SK-N-SH (cell line): ENCODE measurements around the gene CCNF. TPM values are rescaled to one million over a fixed set of nuclear protein-coding genes. Genes with fewer than 3 reads are reported as not detected.

Source experiments
- CTCF ChIA-PET: fragments of 300-600, 350-600 bp; formaldehyde crosslinking; extraction: SDS; loops from one replicate; lab custom pipeline; 2021; lab: Yijun Ruan, JAX
- POLR2A ChIA-PET: fragments of 350-600 bp; sonication (Branson Sonifier 250); formaldehyde crosslinking; extraction: SDS; loops from one replicate; lab custom pipeline; 2020; ENCODE audit warnings: antibody characterized with exemption, inconsistent platforms; lab: Yijun Ruan, JAX
- DNase-seq: peaks from one replicate; pipeline ENCODE4 v3.0.0; 2012
- H2AFZ ChIP-seq: fragments of 200-600 bp; sonication (generic); 2 replicates; pipeline ENCODE4 v1.8.1; 2016; ENCODE audit warnings: antibody characterized with exemption, mild to moderate bottlenecking, low read depth
- H3F3A ChIP-seq: fragments of 200-600 bp; sonication (generic); replicated peaks from 2 replicates; pipeline ENCODE3; 2016; ENCODE audit warnings: antibody characterized with exemption, mild to moderate bottlenecking; ENCODE audit not compliant: insufficient read depth
- H3K27ac ChIP-seq, 2 experiments: fragments of 200-500 bp in 1 of 2; fragments of 200-600 bp in 1 of 2; sonication (Bioruptor generic) in 1 of 2; sonication (generic), shearing (Covaris generic) in 1 of 2; 2 replicates each; pipeline versions ENCODE4 v1.5.1 to v1.6.1; 2014 to 2016; ENCODE audit warnings: low read depth in 2 of 2, inconsistent platforms in 1 of 2, low read length in 1 of 2, mild to moderate bottlenecking in 1 of 2, mixed read lengths in 1 of 2
- H3K27me3 ChIP-seq: fragments of 200-600 bp; sonication (generic), shearing (Covaris generic); 2 replicates; pipeline ENCODE4 v1.6.1; 2016; ENCODE audit warnings: mixed run types; ENCODE audit not compliant: insufficient read depth
- H3K36me3 ChIP-seq, 2 experiments: fragments of 200-500 bp in 1 of 2; fragments of 200-600 bp in 1 of 2; sonication (Bioruptor generic) in 1 of 2; sonication (generic) in 1 of 2; replicated peaks in 1 of 2; 2 replicates each; pipeline versions ENCODE3 to v1.5.1; 2014 to 2016; ENCODE audit warnings: low read length in 1 of 2, mild to moderate bottlenecking in 1 of 2; ENCODE audit not compliant: insufficient read depth in 2 of 2, control insufficient read depth in 1 of 2
- H3K4me1 ChIP-seq, 2 experiments: fragments of 200-500 bp in 1 of 2; fragments of 200-600 bp in 1 of 2; sonication (Bioruptor generic) in 1 of 2; sonication (generic), shearing (Covaris generic) in 1 of 2; 2 replicates each; pipeline versions ENCODE4 v1.5.1 to v1.6.1; 2014 to 2016; ENCODE audit warnings: low read depth in 1 of 2, low read length in 1 of 2, mixed run types in 1 of 2; ENCODE audit not compliant: insufficient read depth in 2 of 2, control insufficient read depth in 1 of 2
- H3K4me2 ChIP-seq: fragments of 200-600 bp; sonication (generic), shearing (Covaris generic); 2 replicates; pipeline ENCODE4 v1.6.1; 2017; ENCODE audit warnings: mixed run types
- H3K4me3 ChIP-seq, 2 experiments: fragments of 200-500 bp in 1 of 2; fragments of 200-600 bp in 1 of 2; sonication (Bioruptor generic) in 1 of 2; sonication (generic), shearing (Covaris generic) in 1 of 2; 2 replicates each; pipeline versions ENCODE4 v1.5.1 to v1.8.1; 2014 to 2016; ENCODE audit warnings: low read depth in 2 of 2, inconsistent platforms in 1 of 2, low read length in 1 of 2, mild to moderate bottlenecking in 1 of 2, mixed read lengths in 1 of 2, moderate library complexity in 1 of 2
- H3K79me2 ChIP-seq: fragments of 200-600 bp; sonication (generic); 2 replicates; pipeline ENCODE4 v1.8.1; 2017; ENCODE audit warnings: mild to moderate bottlenecking; ENCODE audit not compliant: insufficient read depth
- H3K9ac ChIP-seq: fragments of 200-600 bp; sonication (generic); 2 replicates; pipeline ENCODE4 v1.6.1; 2017; ENCODE audit warnings: mixed run types
- H3K9me2 ChIP-seq: fragments of 200-600 bp; sonication (generic); 2 replicates; pipeline ENCODE4 v1.6.1; 2017; ENCODE audit warnings: mixed run types
- H3K9me3 ChIP-seq: fragments of 200-600 bp; sonication (generic); 2 replicates; pipeline ENCODE4 v1.6.1; 2017; ENCODE audit warnings: mixed run types, mild to moderate bottlenecking, moderate library complexity
- H4K20me1 ChIP-seq: fragments of 200-600 bp; sonication (generic); 2 replicates; pipeline ENCODE4 v1.6.1; 2017; ENCODE audit warnings: mild to moderate bottlenecking, mixed run types; ENCODE audit not compliant: insufficient read depth
- ELF1 ChIP-seq: IDR thresholded peaks from 2 replicates; pipeline ENCODE4 v1.4.0; 2012
- FOXM1 ChIP-seq: IDR thresholded peaks from 2 replicates; pipeline ENCODE4 v1.4.0; 2012; ENCODE audit warnings: low read depth, mild to moderate bottlenecking
- GATA2 ChIP-seq: sonication (generic); formaldehyde crosslinking; IDR thresholded peaks from 2 replicates; pipeline ENCODE4 v1.5.0; 2020; ENCODE audit warnings: mild to moderate bottlenecking, missing genetic modification reagents
- MXI1 ChIP-seq: IDR thresholded peaks from 2 replicates; pipeline ENCODE4 v1.6.1; 2012; ENCODE audit warnings: mild to moderate bottlenecking, low read depth, low read length, improper control_type of control experiment
- PBX3 ChIP-seq: IDR thresholded peaks from 2 replicates; pipeline ENCODE4; 2012
- RAD21 ChIP-seq: IDR thresholded peaks from 2 replicates; pipeline ENCODE4 v1.6.1; 2012; ENCODE audit warnings: mild to moderate bottlenecking, low read length
- TEAD4 ChIP-seq: IDR thresholded peaks from 2 replicates; pipeline ENCODE4 v1.4.0; 2012; ENCODE audit warnings: mild to moderate bottlenecking, borderline replicate concordance; ENCODE audit not compliant: insufficient read depth
- WGBS: methylation state at CpG from one replicate; pipeline ENCODE4 v1.1.6; 2017; ENCODE audit warnings: low lambda C conversion rate; 5-methylcytosine and 5-hydroxymethylcytosine counted together
- polyA plus RNA-seq, 3 experiments: library from polyadenylated mRNA; depleted of rRNA; stranded (reverse); fragments of >200 nt; gene quantifications; 2 replicates each; pipeline ENCODE4 v1.2.3, GENCODE V29; 2012
- TF ChIP-seq, protein P1 (sequence below): IDR thresholded peaks from 2 replicates; pipeline ENCODE4 v1.4.0; 2012; ENCODE audit warnings: low read depth, borderline replicate concordance
- TF ChIP-seq, protein P2 (sequence below): IDR thresholded peaks from 2 replicates; pipeline ENCODE4 v1.6.1; 2012; ENCODE audit warnings: mild to moderate bottlenecking, low read depth, low read length, moderate library complexity

The CCNF gene
- polyA plus RNA-seq, 1 of the 3 experiments (the other 2 are of a cell fraction): 4.6 TPM

GRCh38 chr16:2450975-2451381, 21.7 kb downstream of the CCNF start:
- Histone ChIP-seq H3K27ac (no peak overlapping the region), H3K9me3 (no peaks in the 10 kb centered on the region), H3K9me2 (no peaks in the 10 kb centered on the region), H3K36me3 (peaks cover 11 to 39% of the 10 kb centered on the region in 2 experiments), H3K4me1 (no peaks in the 10 kb centered on the region), H3K27me3 (no peaks in the 10 kb centered on the region), H4K20me1 (no peaks in the 10 kb centered on the region), H3K4me2 (no peak overlapping the region), H2AFZ (no peak overlapping the region), H3K9ac (no peak overlapping the region), H3F3A (peaks cover 8% of the 10 kb centered on the region), H3K4me3 (no peak overlapping the region), H3K79me2 (peaks cover 12% of the 10 kb centered on the region; the same call in 1 of the 2 replicates)
- WGBS: 96% methylated on average over 17 of the region's 19 CpGs
- no peak for TF ChIP-seq FOXM1
- TF ChIP-seq ELF1: no peak
- TF ChIP-seq, protein P1, sequence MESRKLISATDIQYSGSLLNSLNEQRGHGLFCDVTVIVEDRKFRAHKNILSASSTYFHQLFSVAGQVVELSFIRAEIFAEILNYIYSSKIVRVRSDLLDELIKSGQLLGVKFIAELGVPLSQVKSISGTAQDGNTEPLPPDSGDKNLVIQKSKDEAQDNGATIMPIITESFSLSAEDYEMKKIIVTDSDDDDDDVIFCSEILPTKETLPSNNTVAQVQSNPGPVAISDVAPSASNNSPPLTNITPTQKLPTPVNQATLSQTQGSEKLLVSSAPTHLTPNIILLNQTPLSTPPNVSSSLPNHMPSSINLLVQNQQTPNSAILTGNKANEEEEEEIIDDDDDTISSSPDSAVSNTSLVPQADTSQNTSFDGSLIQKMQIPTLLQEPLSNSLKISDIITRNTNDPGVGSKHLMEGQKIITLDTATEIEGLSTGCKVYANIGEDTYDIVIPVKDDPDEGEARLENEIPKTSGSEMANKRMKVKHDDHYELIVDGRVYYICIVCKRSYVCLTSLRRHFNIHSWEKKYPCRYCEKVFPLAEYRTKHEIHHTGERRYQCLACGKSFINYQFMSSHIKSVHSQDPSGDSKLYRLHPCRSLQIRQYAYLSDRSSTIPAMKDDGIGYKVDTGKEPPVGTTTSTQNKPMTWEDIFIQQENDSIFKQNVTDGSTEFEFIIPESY: no peak
- ChIA-PET CTCF (interaction anchor here (0.6 to 1.5 kb wide), 4 partner anchors 50 to 182 kb away, joined by 3 to 9 read pairs (median 3); partner anchors contain the start of gene ABCA3), POLR2A (no interaction called here)
- DNase-seq: no peak

DNA sequence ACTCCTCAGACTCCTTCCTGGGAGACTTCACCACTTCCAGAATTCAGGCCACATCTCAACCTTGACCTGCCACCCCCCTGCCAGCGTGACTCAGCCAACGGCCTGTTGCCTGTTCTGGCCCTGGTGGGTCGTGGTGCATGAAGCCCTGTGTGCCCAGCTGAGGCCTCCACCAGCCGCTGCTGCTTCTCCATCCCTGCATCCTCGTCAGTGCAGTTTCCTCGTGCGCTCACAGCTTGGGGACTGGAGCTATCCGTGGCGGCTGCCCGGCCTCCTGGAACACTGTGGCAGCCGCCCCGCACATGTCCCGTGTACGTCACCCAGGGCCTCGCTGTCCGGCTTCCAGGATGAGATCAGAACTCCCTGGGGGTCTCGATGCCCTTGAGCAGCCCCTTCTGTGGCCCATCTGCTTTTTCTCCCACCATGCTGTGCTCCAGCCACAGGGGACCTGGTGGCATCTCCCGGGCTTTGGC, 22.6 kb downstream of the CCNF start:
- ChIA-PET POLR2A (no interaction called here), CTCF (no interaction called here)
- Histone ChIP-seq H3K4me2 (no peak overlapping the region), H3K9ac (no peak overlapping the region), H3F3A (peaks cover 10% of the 10 kb centered on the region), H3K27me3 (no peaks in the 10 kb centered on the region), H3K27ac (no peak overlapping the region), H3K79me2 (peaks cover 8% of the 10 kb centered on the region; the same call in 1 of the 2 replicates), H3K9me2 (no peaks in the 10 kb centered on the region), H4K20me1 (no peaks in the 10 kb centered on the region), H3K36me3 (peaks cover 11 to 38% of the 10 kb centered on the region in 2 experiments), H3K9me3 (no peaks in the 10 kb centered on the region), H3K4me3 (no peak overlapping the region), H2AFZ (no peak overlapping the region), H3K4me1 (no peaks in the 10 kb centered on the region)
- no peak for DNase-seq
- WGBS: 96% methylated on average over 13 of the region's 18 CpGs
- no peak for TF ChIP-seq GATA2 (CRISPR knock-in tag)
- no peak for TF ChIP-seq TEAD4
- TF ChIP-seq RAD21: no peak
- TF ChIP-seq, protein P1: no peak
- TF ChIP-seq, protein P2, sequence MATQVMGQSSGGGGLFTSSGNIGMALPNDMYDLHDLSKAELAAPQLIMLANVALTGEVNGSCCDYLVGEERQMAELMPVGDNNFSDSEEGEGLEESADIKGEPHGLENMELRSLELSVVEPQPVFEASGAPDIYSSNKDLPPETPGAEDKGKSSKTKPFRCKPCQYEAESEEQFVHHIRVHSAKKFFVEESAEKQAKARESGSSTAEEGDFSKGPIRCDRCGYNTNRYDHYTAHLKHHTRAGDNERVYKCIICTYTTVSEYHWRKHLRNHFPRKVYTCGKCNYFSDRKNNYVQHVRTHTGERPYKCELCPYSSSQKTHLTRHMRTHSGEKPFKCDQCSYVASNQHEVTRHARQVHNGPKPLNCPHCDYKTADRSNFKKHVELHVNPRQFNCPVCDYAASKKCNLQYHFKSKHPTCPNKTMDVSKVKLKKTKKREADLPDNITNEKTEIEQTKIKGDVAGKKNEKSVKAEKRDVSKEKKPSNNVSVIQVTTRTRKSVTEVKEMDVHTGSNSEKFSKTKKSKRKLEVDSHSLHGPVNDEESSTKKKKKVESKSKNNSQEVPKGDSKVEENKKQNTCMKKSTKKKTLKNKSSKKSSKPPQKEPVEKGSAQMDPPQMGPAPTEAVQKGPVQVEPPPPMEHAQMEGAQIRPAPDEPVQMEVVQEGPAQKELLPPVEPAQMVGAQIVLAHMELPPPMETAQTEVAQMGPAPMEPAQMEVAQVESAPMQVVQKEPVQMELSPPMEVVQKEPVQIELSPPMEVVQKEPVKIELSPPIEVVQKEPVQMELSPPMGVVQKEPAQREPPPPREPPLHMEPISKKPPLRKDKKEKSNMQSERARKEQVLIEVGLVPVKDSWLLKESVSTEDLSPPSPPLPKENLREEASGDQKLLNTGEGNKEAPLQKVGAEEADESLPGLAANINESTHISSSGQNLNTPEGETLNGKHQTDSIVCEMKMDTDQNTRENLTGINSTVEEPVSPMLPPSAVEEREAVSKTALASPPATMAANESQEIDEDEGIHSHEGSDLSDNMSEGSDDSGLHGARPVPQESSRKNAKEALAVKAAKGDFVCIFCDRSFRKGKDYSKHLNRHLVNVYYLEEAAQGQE: no peak
- no peak for TF ChIP-seq PBX3
- TF ChIP-seq MXI1: no peak
- TF ChIP-seq FOXM1: no peak
